Lower leg skin (tissue), 3 donors: Measurements from ENCODE around the gene UBE2Q1.

Experiments used
- CTCF ChIP-seq, 3 donors: fragments of 450-650 bp; IDR thresholded peaks; one replicate each; pipeline ENCODE4 v1.5.1; 2016; ENCODE audit warnings: antibody characterized with exemption in 3 of 3, mild to moderate bottlenecking in 3 of 3, moderate library complexity in 2 of 3
- POLR2A ChIP-seq, 2 donors: fragments of 450-650 bp; IDR thresholded peaks; one replicate each; pipeline ENCODE4 v1.6.1; 2016 to 2017; ENCODE audit warnings: antibody characterized with exemption in 2 of 2, mild to moderate bottlenecking in 1 of 2, moderate library complexity in 1 of 2

- no peak for TF ChIP-seq CTCF (IDR thresholded peaks at IDR 0.05)
- no peak for TF ChIP-seq POLR2A (IDR thresholded peaks at IDR 0.05)
Measured at GRCh38 chr1:154548028-154548427, 10.4 kb downstream of the UBE2Q1 start.
